HG02763 (cell line): ENCODE measurements around the gene RWDD1.
"Not testable (repeated sequence)": the region's sequence is repeated elsewhere in the genome, so short reads cannot be mapped to it uniquely, and the experiment has no call there.

Experiments
- ATAC-seq: cut with Tn5 transposase; IDR thresholded peaks from one replicate; pipeline ENCODE4 v1.9.1; 2021; ENCODE audit warnings: mild to moderate bottlenecking, moderate library complexity; ENCODE audit not compliant: unreplicated experiment

Gene RWDD1

GRCh38 chr6:116560130-116560529, 11.2 kb upstream of the RWDD1 start:
- no peak for ATAC-seq

GRCh38 chr6:116561377-116562018, 9.8 kb upstream of the RWDD1 start:
- ATAC-seq, result peak; percentile 60

GRCh38 chr6:116562019-116562403, 9.3 kb upstream of the RWDD1 start:
- no peak for ATAC-seq

GRCh38 chr6:116562614-116563013, 8.7 kb upstream of the RWDD1 start:
- no peak for ATAC-seq

GRCh38 chr6:116563830-116564229, 7.5 kb upstream of the RWDD1 start:
- no peak for ATAC-seq

GRCh38 chr6:116564311-116564710, 7.0 kb upstream of the RWDD1 start:
- no peak for ATAC-seq

- no peak for ATAC-seq
Measured at GRCh38 chr6:116564921-116565872, 6.1 kb upstream of the RWDD1 start.

GRCh38 chr6:116568111-116568510, 3.2 kb upstream of the RWDD1 start:
- ATAC-seq, result no peak

- no peak for ATAC-seq
Measured at GRCh38 chr6:116568821-116569755, 2.2 kb upstream of the RWDD1 start.

GRCh38 chr6:116571683-116572000, 338 bp downstream of the RWDD1 start:
- no peak for ATAC-seq

GRCh38 chr6:116572162-116572561, 858 bp downstream of the RWDD1 start:
- ATAC-seq, result no peak

- no peak for ATAC-seq
Measured at GRCh38 chr6:116575227-116575626, 3.9 kb downstream of the RWDD1 start.

- ATAC-seq, result no peak
Measured at GRCh38 chr6:116577486-116577885, 6.2 kb downstream of the RWDD1 start.

GRCh38 chr6:116578335-116578734, 7.0 kb downstream of the RWDD1 start:
- ATAC-seq, result no peak

GRCh38 chr6:116579143-116579542, 7.8 kb downstream of the RWDD1 start:
- no peak for ATAC-seq

GRCh38 chr6:116580198-116580597, 8.9 kb downstream of the RWDD1 start:
- ATAC-seq, result no peak

GRCh38 chr6:116586276-116586675, 15.0 kb downstream of the RWDD1 start:
- ATAC-seq, result no peak

GRCh38 chr6:116586738-116587137, 15.4 kb downstream of the RWDD1 start:
- no peak for ATAC-seq

- no peak for ATAC-seq
Measured at GRCh38 chr6:116595247-116595646, 23.9 kb downstream of the RWDD1 start.

GRCh38 chr6:116596815-116597214, 25.5 kb downstream of the RWDD1 start:
- ATAC-seq, result no peak

- not testable (repeated sequence) for ATAC-seq
Measured at GRCh38 chr6:116603916-116604315, 32.6 kb downstream of the RWDD1 start.
